Muscle of leg (tissue), 11 donors: Measurements from ENCODE around the gene TNFRSF13B. TPM values are rescaled to one million over a fixed set of nuclear protein-coding genes. Genes with fewer than 3 reads are reported as not detected.
"Not testable (repeated sequence)": the region's sequence is repeated elsewhere in the genome, so short reads cannot be mapped to it uniquely, and the experiment has no call there.

ENCODE experiments used
- DNase-seq: peaks from one replicate; pipeline ENCODE4 v3.0.0; 2013
- H3K27ac ChIP-seq: one replicate; pipeline ENCODE4 v1.5.1; 2013; ENCODE audit warnings: mild to moderate bottlenecking, low read length, control low read depth
- H3K27me3 ChIP-seq: one replicate; pipeline ENCODE4 v1.6.1; 2013; ENCODE audit warnings: low read length; ENCODE audit not compliant: control insufficient read depth, insufficient read depth
- H3K36me3 ChIP-seq: one replicate; pipeline ENCODE4 v1.6.1; 2013; ENCODE audit warnings: low read length; ENCODE audit not compliant: control insufficient read depth, insufficient read depth
- H3K4me1 ChIP-seq: one replicate; pipeline ENCODE4 v1.6.1; 2013; ENCODE audit warnings: low read length; ENCODE audit not compliant: control insufficient read depth, insufficient read depth
- H3K4me3 ChIP-seq: one replicate; pipeline ENCODE4 v1.5.1; 2013; ENCODE audit warnings: low read length, control low read depth
- H3K9me3 ChIP-seq: replicated peaks from 2 replicates; pipeline ENCODE4 v1.6.1; 2013; ENCODE audit warnings: low read depth, low read length; ENCODE audit not compliant: control insufficient read depth
- WGBS: methylation state at CpG from one replicate; pipeline ENCODE4 v1.1.5; 2013; ENCODE audit warnings: missing lambda C conversion rate; ENCODE audit not compliant: insufficient coverage; 5-methylcytosine and 5-hydroxymethylcytosine counted together
- polyA plus RNA-seq, 8 donors: library from polyadenylated mRNA; unstranded; fragments of 120-200 nt; gene quantifications; one replicate each; pipeline versions ENCODE4 v1.2.1 to v1.2.3, GENCODE V29; 2013; ENCODE audit warnings: inconsistent platforms in 1 of 8, low replicate concordance in 1 of 8; ENCODE audit not compliant: insufficient read length in 8 of 8, insufficient read depth in 1 of 8
- total RNA-seq: library from RNA; stranded (reverse); fragments of 120-200 nt; gene quantifications from one replicate; pipeline ENCODE4 v1.2.4, GENCODE V29; 2013

The TNFRSF13B gene
- total and polyA plus RNA-seq, 9 donors: 0.11 to 0.64 (median 0.25) TPM; not detected in 4

DNA sequence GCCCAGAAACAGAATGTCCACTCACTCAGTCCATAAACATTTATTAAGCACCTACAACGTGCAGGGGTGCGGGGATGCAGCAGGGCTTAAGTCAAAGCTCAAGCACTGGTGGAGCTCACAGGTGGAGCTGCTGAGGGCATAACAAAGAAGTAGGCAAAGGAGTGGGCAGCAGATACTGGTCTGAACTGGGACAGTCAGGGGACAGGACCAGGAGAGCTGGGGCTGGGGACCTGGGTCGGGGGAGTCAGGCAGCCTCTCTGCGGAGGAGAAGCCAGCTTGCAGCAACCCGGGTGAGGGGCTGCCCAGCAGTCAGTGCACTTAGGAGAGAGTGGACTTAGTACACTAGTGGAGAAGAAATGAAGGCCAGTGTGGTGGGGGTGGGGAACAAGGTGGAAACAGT lies 10.0 kb upstream of the TNFRSF13B start:
- H3K36me3 ChIP-seq: no peaks in the 10 kb centered on the region
- H3K9me3 ChIP-seq: no peaks in the 10 kb centered on the region
- H3K4me1 ChIP-seq: peaks cover 5% of the 10 kb centered on the region
- H3K27me3 ChIP-seq: peaks cover 8% of the 10 kb centered on the region
- H3K4me3 ChIP-seq: no peak overlapping the region
- 81% methylated on average over 4 of the region's 5 CpGs for WGBS
- DNase-seq: no peak
- H3K27ac ChIP-seq: no peak overlapping the region

DNA sequence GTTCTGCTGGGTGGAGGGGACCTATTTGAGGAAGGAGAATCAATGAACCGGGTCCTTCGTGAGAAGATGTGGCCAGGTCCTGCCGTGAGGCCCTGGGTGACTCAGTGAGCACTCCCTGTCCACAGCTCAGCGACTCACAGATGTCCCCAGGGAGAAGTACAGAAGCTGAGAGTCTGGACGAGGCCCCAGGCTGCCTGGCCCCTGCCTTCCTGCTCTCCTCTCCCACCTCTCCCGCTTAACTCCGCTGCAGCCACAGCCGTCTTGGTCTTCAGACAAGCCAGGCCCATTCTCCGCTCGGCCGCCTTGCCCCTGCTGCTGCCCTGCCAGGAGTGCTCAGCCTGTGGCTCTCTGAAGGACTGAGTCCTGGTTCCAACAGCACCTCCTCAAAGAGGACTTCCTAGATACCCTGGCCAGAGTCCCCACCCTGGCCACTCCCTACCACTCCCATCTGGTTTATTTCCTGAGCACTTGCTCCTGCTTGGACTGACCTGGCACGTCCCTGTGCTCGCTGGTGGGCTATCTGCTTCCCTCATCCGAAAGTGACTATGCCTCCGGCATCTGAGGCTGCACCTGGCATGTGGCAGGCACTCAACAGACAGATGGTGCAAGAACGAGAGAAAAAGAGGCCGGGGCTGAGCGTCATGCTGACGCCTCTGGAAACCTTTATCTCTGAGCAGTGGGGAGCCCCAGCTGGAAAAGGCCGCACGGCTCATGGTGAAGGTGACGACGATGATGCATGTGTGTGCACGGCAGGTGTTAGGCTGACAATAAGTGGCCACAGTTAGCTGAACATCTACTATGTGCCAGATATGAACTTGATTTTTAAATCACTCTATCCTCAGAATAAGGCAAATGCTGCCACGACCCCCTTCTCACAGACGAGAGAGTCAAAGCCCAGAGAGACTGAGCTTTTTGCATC lies 9.2 kb upstream of the TNFRSF13B start:
- H3K4me1 ChIP-seq: peaks cover 5% of the 10 kb centered on the region
- no peaks in the 10 kb centered on the region for H3K9me3 ChIP-seq
- 64% methylated on average over 22 of the region's 26 CpGs for WGBS
- H3K27me3 ChIP-seq: peaks cover 8% of the 10 kb centered on the region
- H3K4me3 ChIP-seq: no peak overlapping the region
- no peak for DNase-seq
- H3K36me3 ChIP-seq: no peaks in the 10 kb centered on the region
- H3K27ac ChIP-seq: no peak overlapping the region

DNA sequence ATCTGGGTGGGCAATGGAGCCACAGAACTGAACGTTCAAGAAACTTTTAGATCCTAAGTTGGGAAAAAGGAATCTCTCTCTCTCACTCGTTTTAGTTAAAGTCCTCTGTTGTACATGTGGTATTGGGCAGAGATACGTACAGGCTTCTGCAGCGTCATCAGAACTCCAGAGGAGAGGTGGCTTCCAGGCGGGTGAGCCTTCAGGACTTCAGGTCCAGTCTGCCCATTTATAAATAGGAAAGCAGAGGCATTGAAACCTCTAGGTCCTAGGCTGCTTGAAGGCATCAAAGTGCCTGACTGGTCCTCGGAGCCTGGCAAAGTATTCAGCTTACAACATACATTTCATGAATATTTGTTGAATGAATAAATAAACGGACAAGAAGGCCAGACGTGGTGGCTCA lies 8.1 kb upstream of the TNFRSF13B start:
- H3K27ac ChIP-seq: no peak overlapping the region
- no peak for DNase-seq
- H3K36me3 ChIP-seq: no peaks in the 10 kb centered on the region
- whole genome bisulfite sequencing: 75% methylated on average over 3 of the region's 8 CpGs
- H3K27me3 ChIP-seq: peaks cover 8% of the 10 kb centered on the region
- H3K4me1 ChIP-seq: peaks cover 5% of the 10 kb centered on the region
- H3K9me3 ChIP-seq: no peaks in the 10 kb centered on the region
- H3K4me3 ChIP-seq: no peak overlapping the region

DNA sequence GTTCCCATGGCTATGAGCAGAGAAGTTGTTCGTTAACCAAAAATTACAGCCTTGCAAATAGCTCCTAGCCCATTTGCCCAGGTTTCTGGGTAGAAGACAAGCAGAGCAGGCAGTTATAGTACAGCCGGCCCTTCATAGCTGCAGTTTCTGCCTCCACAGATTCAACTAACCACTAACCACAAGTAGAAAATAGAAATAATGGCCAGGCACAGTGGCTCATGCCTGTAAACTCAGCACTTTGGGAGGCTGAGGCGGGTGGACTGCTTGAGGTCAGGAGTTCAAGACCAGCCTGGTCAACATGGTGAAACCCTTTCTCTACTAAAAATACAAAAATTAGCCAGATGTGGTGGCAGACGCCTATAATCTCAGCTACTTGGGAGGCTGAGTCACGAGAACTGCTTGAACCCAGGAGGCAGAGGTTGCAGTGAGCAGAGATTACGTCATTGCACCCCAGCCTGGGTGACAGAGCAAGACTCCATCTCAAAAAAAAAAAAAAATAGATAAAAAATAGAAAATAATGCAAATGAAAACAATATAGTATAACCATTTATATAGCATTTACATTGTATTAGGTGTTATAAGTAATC lies 7.4 kb upstream of the TNFRSF13B start:
- not testable (repeated sequence) for H3K36me3 ChIP-seq, H3K4me1 ChIP-seq
- 82% methylated on average over 2 of the region's 6 CpGs for WGBS

GRCh38 chr17:16977932-16978331 lies 6.0 kb upstream of the TNFRSF13B start:
- Histone ChIP-seq H3K27me3 (peaks cover 8% of the 10 kb centered on the region), H3K4me1 (peaks cover 7% of the 10 kb centered on the region), H3K27ac (no peak overlapping the region), H3K9me3 (no peaks in the 10 kb centered on the region), H3K4me3 (no peak overlapping the region), H3K36me3 (no peaks in the 10 kb centered on the region)
- WGBS: 65% methylated on average over 5 of the region's 6 CpGs
- no peak for DNase-seq

More for the DNA sequence above, 7.4 kb upstream of the TNFRSF13B start:
- not testable (repeated sequence) for H3K9me3 ChIP-seq, H3K27me3 ChIP-seq, H3K27ac ChIP-seq, H3K4me3 ChIP-seq, DNase-seq

GRCh38 chr17:16976725-16977550 lies 5.0 kb upstream of the TNFRSF13B start:
- Histone ChIP-seq H3K4me3 (no peak overlapping the region), H3K9me3 (no peaks in the 10 kb centered on the region), H3K4me1 (peaks cover 9% of the 10 kb centered on the region), H3K36me3 (no peaks in the 10 kb centered on the region), H3K27me3 (peaks cover 8% of the 10 kb centered on the region), H3K27ac (no peak overlapping the region)
- WGBS: 72% methylated on average over 5 of the region's 9 CpGs
- DNase-seq: no peak

DNA sequence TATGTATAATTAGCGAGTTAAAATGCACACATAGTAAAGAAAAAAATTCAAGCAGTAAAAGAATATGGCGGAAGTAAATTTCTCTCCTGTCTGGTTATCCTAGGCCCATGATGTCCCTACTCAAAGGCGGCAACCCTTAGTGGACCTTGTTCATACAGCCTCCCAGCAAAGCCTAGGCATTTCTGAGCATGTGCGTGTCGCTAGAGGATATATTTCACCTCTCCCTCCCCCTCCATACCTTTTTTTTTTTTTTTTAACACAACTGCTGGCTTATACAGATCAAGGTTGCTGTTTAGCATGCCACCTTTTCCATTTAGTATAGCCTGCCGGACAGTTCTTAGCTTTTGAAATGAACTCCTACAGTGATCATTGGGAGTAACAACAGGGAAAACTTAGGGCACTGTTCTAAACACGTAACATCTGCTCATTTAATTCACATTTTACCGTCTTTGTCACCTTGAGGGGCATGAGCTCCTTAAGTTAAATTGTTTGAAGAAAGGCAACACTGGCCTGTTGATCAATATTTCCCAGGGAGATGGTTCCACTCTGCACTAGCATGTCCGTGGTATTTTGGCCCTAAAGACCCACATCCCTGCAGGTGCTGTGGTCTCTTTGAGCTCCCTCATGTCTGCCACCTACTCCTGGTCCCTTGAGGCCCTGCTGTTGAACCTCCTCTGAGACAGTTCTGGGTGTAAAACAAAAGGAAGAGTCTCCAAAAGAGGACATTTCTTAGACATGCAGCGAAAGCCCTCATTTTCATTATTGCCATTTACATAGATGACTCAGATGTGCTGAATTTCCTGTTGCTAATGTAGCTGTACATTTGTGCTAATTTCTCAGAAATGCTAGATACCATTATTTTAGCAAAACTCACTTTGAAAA lies 4.1 kb upstream of the TNFRSF13B start:
- Histone ChIP-seq H3K36me3 (no peaks in the 10 kb centered on the region), H3K27me3 (peaks cover 4% of the 10 kb centered on the region), H3K4me3 (no peak overlapping the region), H3K9me3 (no peaks in the 10 kb centered on the region), H3K4me1 (peaks cover 9% of the 10 kb centered on the region), H3K27ac (no peak overlapping the region)
- 84% methylated on average over 6 of the region's 10 CpGs for WGBS
- DNase-seq: no peak

DNA sequence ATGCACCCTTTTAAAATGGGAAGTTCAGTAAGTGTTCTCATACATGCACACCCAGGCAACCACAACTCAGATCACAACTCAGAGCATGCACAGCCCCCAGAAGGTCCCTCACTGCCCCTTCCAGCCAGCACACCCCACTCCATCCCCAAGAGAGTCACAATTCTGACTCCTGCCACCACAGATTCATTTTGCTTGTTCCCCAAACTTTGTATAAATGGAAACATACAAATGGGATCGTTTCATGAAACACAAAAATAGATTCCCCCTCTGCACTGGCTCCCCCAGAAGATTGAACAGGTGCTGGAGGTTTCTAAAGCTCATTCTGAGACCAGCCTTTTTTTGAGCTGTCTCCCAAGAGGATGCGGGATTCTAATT lies 3.3 kb upstream of the TNFRSF13B start:
- no CpG with 5 or more reads among the region's 2 CpGs for WGBS
- Histone ChIP-seq H3K27ac (no peak overlapping the region), H3K27me3 (peaks cover 2% of the 10 kb centered on the region), H3K4me3 (no peak overlapping the region), H3K4me1 (peaks cover 6% of the 10 kb centered on the region), H3K36me3 (no peaks in the 10 kb centered on the region), H3K9me3 (no peaks in the 10 kb centered on the region)
- no peak for DNase-seq

DNA sequence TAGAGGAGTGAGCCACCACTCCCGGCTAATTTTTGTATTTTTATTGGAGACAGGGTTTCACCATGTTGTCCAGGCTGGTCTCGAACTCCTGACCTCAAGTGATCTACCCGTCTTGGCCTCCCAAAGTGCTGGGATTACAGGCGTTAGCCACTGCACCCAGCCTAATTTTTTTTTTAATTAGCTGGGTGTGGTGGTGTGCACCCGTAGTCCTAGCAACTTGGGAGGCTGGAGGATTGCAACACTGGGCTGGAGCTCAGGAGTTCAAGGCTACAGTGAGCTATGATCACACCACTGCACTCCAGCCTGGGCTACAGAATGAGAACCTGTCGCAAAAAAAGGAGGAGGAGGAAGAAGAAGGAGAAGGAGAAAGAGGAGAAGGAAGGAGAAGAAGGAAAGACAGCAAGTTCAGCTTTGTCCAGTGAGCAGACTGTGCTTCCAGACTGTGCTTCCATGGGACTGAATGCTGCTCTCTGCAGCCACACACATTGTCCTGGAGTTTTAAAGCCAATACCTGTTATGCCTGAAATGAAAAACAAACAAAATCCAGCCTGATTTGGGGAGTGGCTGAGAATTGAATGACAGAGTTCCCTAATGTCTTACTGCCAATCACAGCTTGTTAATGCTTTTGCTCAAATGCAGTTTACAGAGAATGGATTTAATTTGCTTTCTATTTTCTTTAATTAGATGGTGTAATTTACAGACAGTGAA lies 2.8 kb upstream of the TNFRSF13B start:
- Histone ChIP-seq H3K9me3 (no peaks in the 10 kb centered on the region), H3K4me1 (peaks cover 6% of the 10 kb centered on the region), H3K4me3 (no peak overlapping the region), H3K27ac (no peak overlapping the region), H3K27me3 (peaks cover 6% of the 10 kb centered on the region), H3K36me3 (no peaks in the 10 kb centered on the region)
- DNase-seq: no peak
- no CpG with 5 or more reads among the region's 6 CpGs for WGBS
